Measurements from ENCODE around the gene CARD10. TPM values are rescaled to one million over a fixed set of nuclear protein-coding genes. Genes with fewer than 3 reads are reported as not detected.
"Not testable (repeated sequence)": the region's sequence is repeated elsewhere in the genome, so short reads cannot be mapped to it uniquely, and the experiment has no call there.

CARD10 gene
- total RNA-seq, 1 donor from 2014 or later, result 12.2 TPM

DNA sequence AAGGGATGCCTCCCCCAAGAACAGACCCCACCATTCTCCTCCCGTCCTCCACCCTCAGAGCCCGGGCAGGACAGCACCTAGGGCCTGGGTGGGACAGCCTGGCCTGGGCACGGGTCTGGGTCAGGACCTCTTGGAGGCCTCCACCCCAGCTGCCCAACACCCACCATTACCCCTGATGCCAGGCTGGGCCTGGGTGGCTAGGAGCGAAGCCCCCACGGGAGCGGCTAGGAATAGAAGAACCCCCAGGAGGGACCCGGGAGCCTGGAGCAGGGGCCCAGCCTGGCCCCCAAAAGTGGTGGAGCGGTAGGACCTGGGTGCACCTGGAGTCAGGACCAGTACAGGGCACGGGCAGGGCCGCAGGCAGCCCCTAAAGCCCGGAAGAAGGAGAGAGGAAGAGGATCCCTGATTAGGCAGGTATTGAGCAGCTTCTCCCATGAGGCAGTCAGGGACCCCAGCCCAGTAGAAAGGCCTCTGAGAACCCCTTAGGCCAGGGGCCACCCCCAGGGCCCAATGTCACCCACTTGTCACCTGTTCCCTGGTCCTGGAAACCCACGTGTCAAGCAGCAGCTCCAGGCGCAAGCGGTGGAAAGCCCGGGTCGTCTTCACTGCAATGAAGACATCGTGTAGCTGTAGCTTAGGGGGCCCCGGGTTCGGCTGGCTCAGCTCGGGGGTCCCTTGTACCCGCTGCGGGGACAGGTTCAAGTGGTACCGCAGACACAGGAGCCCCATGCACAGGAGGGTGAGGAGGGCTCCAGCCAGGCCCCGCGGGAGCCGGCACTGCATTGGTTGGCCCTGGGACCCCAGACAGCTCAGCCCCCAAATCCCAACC is 33.6 kb downstream of the CARD10 start:
- no peak for DNase-seq

DNA sequence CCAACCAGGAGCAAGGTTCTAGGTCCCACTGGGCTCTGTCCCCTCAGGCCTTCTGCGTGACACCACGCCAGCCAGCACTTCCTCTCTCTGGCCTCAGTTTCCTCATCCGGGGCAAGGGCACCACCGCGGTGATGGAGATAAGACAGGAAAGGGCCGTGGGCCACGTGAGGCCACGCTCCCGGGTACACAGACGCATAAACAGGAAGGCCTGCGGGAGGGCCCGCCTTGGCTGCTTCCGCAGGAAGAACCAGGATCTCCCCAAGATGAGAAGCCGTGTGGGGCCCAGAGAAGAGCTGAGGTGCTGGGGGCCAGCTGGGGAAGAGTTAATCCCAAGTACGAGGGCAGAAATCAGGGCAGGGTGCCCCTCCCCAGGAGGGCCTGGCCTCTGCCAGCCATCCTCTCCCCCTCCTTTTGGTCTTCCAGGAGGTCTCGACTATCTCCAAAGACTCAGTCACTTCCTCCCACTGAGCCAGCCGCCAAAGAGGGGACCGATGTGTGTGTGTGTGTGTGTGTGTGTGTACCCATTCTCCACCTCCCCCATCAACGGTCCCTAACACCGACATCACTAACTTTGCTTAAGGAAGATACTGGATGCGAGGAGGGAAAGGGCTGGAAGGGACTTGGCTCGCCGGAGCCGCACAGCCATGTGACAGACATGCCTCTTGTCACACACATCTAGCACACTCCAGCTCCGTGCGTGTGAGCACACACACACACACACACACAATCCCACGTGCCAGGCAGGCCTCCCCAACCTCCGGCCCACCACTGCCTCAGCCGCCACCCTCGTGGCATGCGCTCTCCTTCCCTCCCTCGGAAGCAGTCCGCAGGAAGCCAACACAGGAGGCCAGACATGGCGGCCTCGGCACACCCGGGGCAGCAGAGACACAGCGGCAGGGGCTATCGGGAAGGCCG is 34.5 kb downstream of the CARD10 start:
- DNase-seq, result no peak

DNA sequence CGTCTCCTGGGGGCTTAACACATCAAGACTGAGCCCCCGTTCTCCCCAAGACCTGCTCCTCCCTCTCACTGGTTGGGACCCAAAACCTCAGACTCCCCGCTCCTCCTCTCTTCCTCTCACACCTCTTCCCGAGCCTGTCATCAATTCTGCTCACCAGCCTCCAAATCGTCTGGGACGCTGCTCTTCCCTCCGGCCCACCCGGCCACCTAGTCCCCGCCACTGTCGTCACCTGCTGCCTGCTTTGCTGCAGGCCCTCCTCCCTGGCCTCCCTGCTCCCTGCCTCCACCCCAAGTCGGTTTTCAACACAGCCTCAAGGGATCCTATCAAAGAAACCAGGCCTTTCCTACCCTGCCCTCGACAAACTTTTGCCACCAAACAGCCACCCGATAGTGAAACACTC is 36.2 kb downstream of the CARD10 start:
- DNase-seq, result no peak

DNA sequence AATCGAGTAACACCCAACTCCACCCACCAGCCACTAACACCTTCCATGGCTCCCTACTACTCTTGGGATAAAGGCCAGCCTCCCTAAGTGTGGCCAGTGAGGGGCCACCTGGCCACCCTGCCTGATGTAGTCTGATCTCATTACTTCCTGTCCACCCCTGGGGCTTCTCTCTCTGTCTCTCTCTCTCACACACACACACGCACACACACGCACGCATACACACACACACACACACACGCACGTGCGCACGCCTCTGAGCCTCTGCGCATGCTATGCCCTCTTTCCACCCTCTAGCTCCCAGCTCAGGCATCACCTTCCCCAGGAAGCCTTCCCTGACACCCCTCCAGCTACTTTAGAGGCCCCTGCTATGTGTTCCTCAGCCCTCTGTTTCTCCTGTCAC is 37.0 kb downstream of the CARD10 start:
- no peak for DNase-seq

DNA sequence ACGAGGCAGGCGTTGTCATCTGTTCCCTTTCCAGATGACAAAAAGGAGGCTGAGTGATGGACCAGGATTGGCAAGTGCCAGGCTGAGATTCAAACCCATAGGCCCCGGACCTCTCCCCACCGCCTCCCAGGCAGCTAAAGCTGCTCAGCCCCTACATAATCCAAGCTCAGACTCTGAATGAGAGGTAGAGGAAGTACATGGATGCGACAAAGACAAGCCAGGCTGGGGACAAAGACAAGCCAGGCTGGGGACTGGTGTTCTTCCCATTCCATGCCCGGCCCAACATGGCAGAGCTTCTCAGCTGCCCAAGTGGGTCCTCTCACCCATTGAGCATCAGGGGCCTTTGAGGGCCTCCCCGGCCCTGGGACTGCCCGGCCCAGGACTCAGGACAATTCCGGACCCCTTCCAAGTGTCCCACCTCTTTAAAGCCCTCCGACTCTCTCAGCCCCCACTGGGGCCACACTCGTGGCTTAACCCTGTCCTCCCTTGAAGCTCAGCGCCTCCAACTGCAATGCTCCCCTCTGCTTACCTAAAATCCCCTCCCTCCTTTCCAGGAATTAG is 37.8 kb downstream of the CARD10 start:
- DNase-seq, result no peak

DNA sequence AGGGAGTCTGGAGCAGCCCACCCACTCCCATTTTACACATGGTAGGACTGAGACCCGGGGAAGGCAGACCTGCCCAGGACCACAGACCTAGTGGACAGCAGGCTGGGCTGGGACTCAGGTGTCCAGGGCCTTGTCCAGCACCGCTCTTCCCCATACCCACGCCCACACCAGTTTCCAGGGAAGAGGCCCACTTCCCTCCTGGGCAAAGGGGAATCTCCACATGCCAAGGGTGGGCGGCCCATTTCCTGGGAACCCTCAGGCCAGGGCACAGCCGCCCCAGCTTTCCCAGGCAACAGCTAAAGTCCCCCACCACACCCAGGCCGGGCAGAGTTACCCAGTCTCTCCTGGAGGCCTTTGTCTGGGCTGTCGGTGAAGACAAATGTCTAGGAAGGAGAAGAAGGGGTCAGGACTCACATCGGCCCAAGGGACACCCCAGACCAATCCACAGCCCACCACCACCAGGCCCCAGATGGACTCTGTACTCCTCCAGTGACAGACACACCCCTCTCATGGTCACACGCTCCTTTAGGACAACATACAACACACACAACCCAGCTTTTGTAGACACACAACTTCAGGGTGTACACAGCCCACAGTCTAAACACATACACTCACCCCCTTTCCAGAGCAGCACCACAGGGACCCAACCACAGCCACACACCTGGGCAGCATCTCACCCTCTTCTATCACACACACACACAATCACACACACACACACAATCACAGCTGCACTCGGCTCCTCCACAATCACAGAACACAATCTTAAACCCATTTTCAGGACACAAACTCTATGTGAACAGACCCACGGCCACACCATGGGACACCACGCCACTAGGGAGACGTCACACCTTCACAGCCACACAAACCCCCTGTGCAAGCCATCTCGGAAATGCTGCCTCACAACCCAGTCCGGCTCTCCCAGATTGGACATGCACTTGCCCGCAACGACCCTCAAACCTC is 38.5 kb downstream of the CARD10 start:
- DNase-seq, result no peak

DNA sequence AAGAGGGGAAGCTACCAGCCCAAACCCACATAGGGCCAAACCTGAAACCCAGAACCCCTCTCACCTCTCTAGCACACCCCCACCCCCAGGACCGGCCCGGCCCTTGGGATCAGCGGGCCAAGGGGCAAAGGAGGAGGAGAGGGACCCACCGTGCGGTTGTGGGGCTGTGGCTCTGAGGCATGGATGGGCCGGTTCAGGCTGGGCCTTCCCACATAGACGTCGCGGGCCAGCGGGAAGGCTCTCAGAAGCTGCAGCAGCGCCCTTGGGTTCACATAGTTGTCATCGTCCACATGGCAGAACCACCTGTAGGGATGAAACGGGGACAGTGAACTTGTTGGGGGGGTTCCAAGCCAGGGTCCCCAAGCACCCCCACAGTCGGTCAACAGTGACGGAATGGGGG is 40.0 kb downstream of the CARD10 start:
- DNase-seq, result no peak

DNA sequence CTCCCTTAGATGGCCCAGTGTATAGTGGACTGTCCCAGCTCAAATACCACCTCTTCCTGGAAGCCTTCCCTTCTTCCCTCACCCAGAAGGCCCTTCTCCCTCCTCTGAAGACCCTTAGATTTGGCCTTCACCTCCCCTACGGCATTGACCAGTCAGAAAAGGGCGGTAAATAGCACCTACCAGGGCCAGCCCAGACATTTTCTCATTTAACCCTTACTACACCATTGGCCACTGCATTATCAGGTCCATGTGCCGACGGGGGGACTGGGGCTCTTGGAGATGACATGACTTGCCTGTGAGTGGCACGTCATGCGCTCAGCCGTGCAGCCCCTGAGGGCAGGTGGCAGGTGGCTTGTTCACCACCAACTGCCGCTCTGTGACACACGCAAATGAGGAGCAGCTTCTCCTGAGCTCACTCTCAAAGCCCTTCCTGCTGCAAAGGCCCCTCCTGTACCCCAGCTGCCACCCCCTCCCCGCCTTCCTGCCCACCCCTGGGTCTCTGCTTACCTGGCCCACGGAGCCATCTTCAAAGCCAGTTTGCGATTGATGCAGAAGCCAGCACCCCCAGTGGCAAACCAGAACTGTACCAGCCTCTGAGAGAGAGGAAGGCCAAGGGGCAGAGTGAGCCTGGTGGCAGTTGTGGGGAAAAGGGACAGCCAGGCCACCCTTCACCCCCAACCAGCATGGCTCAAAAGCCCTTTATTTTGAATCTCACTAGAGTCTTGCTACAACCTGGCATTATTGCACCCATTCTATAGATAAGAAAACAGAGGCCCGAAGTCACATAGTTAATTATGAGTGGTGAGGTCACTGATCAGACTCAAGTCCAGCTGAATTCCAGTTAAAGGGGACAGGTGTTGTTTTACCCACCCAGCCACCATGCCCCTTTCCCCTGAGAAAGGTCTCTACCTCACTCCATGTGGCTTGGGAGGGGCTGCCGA is 42.6 kb downstream of the CARD10 start:
- no peak for DNase-seq

DNA sequence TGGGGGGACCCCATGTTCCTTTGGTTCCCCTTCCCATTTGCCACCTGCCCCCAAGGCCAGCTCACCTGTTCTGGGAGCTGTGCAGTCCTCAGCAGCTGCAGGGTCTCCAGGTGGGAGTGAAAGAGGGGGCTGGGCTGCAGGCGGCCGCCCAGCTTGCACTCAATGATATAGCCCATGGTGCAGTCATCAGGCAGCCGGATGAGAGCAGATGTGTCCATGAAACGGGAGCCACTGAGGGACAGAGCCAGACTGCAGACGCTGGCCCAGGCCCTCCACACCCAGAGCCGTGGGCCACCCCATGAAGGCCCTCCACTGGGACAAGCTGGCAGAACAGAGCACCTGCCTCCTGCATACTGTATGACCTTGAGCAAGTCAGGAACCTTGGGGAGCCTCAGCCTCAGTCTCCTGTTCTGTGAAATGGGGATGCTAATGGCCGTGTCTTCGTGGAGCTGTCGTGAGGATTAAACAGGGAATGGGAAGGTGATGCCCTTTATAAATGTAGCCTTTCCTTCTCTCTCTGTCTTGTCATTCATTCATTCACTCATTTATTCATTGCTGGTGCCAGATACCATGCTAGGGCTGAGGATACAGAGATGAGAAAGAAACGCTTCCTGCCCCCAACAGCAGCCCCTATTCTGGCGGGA is 44.6 kb downstream of the CARD10 start:
- no peak for DNase-seq

DNA sequence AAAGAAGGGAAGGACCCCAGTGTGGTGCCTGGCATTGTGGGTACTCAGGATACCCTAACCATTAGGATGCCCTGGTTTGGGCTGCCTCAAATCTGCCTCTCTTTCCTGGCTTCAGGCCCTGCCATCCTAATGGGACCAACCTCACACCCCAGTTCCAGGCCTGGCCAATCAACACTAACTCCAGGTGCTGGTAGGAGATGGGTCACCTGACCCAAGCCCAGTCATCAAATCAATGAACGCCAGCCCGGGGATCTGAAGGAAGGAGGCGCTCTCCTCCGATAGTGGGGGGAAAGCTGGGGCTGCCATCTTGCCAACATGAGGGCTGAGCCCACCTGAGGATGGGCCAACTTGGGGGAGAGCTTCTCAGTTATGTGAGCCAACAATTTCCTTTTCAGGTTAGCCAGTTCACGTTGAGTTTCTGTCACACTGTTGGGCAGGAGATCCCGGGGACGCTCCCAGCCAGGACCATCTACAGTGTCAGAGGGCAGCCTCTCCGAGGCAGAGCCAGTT is 45.7 kb downstream of the CARD10 start:
- no peak for DNase-seq

DNA sequence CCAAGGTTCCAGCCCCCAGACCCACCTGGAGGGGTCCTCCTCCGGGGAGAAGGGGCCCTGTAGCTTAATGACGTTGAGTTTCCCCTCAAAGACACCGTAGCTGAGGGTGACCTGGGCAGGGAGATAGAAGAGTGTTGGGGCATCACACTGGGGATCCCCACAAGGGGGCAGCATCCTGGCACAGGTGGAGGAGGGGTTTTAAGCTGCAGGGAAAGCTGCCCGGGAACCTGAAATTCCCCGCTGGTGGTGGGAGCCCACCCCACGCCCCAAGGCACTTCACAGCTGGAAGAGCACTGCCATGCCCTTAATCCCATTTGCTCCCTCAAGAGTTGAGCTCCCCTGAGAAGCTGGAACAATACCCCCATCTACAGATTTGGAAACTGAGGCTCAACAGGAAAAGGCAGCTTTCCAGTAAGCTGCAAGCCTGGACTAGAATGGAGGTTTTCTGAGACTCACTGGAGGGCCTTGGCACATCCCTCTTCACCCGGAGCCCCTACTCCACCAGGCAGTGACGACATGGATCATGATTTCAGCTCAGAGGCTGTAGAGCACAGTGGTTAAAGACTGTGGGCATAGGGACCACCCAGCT is 46.7 kb downstream of the CARD10 start:
- no peak for DNase-seq

DNA sequence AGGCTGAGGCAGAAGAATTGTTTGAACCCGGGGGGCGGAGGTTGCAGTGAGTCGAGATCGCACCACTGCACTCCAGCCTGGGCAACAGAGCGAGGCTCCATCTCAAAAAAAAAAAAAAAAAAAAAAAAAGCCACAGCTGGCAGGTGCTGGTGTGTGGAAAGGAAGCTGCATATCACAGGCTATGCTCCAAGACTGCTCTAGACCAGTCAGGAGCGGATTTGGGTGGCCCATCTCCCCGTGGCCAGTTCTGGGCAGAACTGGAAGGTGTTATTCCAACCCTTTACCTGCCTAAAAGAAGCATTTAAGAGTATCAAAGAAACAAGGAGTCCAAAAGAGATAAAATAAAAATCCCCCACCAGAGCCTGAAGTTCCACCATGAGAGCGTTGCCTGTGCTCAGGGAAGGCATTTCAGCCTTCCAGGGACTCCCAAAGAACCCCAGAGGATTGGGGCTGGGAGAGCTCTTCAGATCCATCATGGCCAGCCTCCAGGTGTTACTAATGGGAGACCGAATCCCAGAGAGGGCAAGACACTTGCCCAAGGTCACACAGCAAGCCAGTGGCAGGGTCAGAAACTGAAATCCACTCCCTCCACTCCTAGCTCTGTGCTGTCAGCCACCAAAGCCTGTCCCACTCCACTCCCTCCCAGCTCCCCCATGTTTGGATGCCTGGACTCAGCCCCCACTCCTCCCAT is 47.3 kb downstream of the CARD10 start:
- DNase-seq, result no peak

DNA sequence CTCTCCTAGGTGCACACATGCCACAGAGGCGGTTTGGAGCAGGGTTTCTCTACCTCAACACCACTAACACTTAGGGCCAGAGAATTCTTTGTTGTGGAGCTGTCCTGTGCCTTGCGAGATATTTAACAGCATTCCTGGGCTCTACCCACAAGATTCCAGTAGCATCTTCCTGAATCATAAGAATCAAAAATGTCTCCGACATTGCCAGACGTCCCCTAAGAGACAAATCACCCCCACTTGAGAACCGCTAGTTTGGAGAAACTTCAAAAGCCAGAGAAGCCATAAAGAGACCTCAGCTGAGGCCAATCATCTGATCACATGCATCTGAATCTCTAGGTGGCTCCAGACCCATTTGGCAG is 49.1 kb downstream of the CARD10 start:
- no peak for DNase-seq

DNA sequence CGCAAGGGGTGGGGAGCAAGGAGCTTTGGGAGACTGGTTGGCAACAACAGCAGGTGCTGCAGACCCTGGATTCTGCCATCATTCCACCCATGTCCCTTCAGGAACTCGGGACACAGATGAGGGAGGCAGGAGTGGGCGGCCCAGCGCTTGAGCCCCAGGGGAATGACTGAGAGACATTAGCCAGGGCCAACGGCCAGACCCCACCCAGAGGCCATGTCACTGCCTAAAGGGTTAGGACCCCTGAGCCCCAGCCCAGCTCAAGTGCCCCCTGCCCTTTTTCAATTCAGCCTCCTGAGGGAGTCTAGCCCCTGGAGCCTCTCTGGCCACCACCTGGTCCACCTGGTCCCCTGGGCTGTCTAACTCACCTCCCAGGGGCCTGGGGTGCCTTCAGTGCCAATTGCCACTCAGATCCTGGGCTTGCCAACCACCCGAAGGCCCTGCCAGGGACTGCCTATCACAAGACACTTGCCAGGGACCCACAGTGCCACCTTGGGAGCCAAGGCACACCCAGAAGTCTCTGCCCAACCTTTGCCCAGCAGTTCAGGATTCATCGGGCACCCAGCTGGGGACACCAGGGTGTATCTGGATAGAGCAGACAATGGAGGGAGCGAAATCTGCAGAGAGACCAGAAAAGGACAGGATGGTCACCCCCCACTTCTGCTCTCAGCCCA is 49.7 kb downstream of the CARD10 start:
- no peak for DNase-seq

DNA sequence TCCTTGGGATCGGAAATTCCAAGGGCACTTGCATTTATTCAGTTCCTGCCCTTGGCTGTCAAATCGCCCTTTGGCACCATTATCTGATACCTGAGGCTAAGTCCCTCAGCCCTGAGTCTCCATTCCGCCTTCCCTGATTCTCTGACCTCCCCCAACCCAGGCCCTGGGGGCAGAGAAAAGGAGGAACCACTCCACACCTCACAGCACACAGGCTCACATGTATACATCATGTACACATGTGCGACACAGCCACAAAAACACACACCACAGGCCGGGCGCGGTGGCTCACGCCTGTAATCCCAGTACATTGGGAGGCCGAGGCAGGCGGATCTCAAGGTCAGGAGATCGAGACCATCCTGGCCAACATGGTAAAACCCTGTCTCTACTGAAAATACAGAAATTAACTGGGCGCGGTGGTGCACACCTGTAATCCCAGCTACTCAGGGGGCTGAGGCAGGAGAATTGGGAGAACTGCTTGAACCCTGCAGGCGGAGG is 51.0 kb downstream of the CARD10 start:
- not testable (repeated sequence) for DNase-seq

DNA sequence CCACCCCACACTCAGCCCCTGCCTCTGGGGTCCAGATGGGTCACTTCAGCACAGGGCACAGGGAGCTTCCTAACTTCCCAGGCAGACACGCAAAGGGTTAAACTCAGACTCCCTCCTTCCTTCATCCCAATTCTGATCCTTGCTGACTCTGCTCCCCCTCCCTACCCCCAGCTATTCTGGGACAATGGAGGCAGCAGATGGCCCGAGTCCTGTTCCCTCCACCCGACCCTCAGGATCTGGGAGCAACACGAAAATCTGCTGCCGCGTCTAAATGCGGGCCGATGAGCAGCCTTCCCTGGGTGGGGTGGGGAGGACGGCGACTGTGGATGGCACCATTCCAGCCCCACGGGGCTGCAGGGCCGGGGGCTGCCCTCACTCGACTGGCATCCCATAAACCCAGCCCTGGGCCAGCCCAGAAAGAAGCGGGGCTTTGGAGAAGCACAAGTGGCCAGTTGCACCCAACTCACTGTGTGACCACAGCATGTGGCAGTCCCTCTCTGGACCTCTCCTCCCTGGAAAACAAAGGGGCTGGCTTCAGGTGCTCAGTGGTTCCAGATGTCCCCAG is 51.7 kb downstream of the CARD10 start:
- no peak for DNase-seq

DNA sequence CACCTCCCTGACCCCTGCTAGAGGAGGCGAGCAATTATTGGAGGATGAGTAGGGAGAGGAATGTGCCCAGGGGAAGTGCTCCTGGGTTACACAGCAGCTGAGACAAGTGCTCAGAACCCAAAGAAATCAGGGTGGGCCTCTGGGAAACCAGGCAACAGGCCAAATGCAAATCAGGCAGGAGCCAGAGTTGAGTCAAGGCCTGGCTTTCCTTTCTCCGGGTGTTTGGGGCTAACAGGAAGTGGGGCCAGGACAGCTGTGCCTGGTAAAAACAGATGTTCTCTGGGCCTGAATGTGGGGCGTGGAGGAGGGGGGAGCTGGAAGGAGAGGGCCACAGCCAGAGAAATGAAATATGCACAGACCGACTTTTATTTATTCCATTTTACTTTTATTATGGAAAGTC is 55.0 kb downstream of the CARD10 start:
- peak; percentile 75 for DNase-seq

DNA sequence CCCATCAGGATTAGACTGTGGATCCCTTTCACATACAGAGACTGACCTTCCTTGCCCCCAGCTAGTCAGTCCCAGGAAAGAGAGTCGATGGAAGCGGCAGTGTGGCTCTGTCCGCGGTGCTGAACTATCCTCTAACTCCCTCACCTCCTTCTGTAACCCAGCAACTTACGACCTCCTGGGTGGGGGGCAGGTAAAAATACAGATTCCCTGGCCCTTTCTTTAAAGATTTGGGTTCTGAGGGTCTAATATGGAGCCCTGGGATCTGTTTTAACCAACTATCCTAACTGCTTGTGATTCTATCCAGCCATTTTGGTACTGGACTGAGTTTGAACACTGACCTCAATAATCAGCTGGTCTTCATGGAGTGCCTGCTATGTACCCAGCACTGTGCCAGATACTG is 56.2 kb downstream of the CARD10 start:
- peak; percentile 80 for DNase-seq
